ENCODE data around the gene C9orf72. TPM values are rescaled to one million over a fixed set of nuclear protein-coding genes. Genes with fewer than 3 reads are reported as not detected.

C9orf72 gene
- total RNA-seq, 1 donor: 6.5 TPM

- Histone ChIP-seq H3K4me2 (ENCODE audit: insufficient read depth, low read length) (no peak overlapping the region), H3K4me1 (ENCODE audit: insufficient read depth, low read length) (no peaks in the 10 kb centered on the region), H3K9me3 (ENCODE audit: low read depth, low read length) (no peaks in the 10 kb centered on the region), H2AFZ (ENCODE audit: low read length) (no peak overlapping the region), H3K27ac (ENCODE audit: low read depth, low read length) (no peak overlapping the region), H4K20me1 (ENCODE audit: insufficient read depth, low read length) (no peaks in the 10 kb centered on the region), H3K36me3 (ENCODE audit: insufficient read depth, low read length) (no peaks in the 10 kb centered on the region), H3K27me3 (ENCODE audit: insufficient read depth, low read length) (no peaks in the 10 kb centered on the region), H3K79me2 (ENCODE audit: insufficient read depth, low read length) (no peaks in the 10 kb centered on the region), H3K4me3 (ENCODE audit: insufficient read depth, low read length) (no peak overlapping the region)
- no peak for TF ChIP-seq CTCF (IDR thresholded peaks at IDR 0.05; ENCODE audit: extremely low read depth, low read depth, low read length)
- no peak for DNase-seq (ENCODE audit: insufficient read length, low spot score, missing footprints)
Observed at GRCh38 chr9:27565696-27566095, 7.6 kb downstream of the C9orf72 start.

GRCh38 chr9:27564670-27565069 is 8.6 kb downstream of the C9orf72 start:
- TF ChIP-seq CTCF (IDR thresholded peaks at IDR 0.05; ENCODE audit: extremely low read depth, low read depth, low read length): no peak
- Histone ChIP-seq H3K36me3 (ENCODE audit: insufficient read depth, low read length) (no peaks in the 10 kb centered on the region), H2AFZ (ENCODE audit: low read length) (no peak overlapping the region), H3K79me2 (ENCODE audit: insufficient read depth, low read length) (no peaks in the 10 kb centered on the region), H3K4me3 (ENCODE audit: insufficient read depth, low read length) (no peak overlapping the region), H3K4me1 (ENCODE audit: insufficient read depth, low read length) (no peaks in the 10 kb centered on the region), H4K20me1 (ENCODE audit: insufficient read depth, low read length) (no peaks in the 10 kb centered on the region), H3K9me3 (ENCODE audit: low read depth, low read length) (no peaks in the 10 kb centered on the region), H3K4me2 (ENCODE audit: insufficient read depth, low read length) (no peak overlapping the region), H3K27ac (ENCODE audit: low read depth, low read length) (no peak overlapping the region), H3K27me3 (ENCODE audit: insufficient read depth, low read length) (no peaks in the 10 kb centered on the region)
- no peak for DNase-seq (ENCODE audit: insufficient read length, low spot score, missing footprints)

- no peak overlapping the region for H3K4me2 ChIP-seq (ENCODE audit: insufficient read depth, low read length)
- H3K36me3 ChIP-seq (ENCODE audit: insufficient read depth, low read length): no peaks in the 10 kb centered on the region
- no peak overlapping the region for H3K27ac ChIP-seq (ENCODE audit: low read depth, low read length)
- no peak for DNase-seq (ENCODE audit: insufficient read length, low spot score, missing footprints)
- no peak overlapping the region for H3K4me3 ChIP-seq (ENCODE audit: insufficient read depth, low read length)
- no peaks in the 10 kb centered on the region for H3K79me2 ChIP-seq (ENCODE audit: insufficient read depth, low read length)
- H3K4me1 ChIP-seq (ENCODE audit: insufficient read depth, low read length): no peaks in the 10 kb centered on the region
- TF ChIP-seq CTCF (IDR thresholded peaks at IDR 0.05; ENCODE audit: extremely low read depth, low read depth, low read length): no peak
- no peak overlapping the region for H2AFZ ChIP-seq (ENCODE audit: low read length)
- H3K27me3 ChIP-seq (ENCODE audit: insufficient read depth, low read length): no peaks in the 10 kb centered on the region
- no peaks in the 10 kb centered on the region for H3K9me3 ChIP-seq (ENCODE audit: low read depth, low read length)
- H4K20me1 ChIP-seq (ENCODE audit: insufficient read depth, low read length): no peaks in the 10 kb centered on the region
Observed at GRCh38 chr9:27563738-27564430, 9.4 kb downstream of the C9orf72 start.

- H3K4me2 ChIP-seq (ENCODE audit: insufficient read depth, low read length): no peak overlapping the region
Observed at GRCh38 chr9:27561685-27562084, 11.6 kb downstream of the C9orf72 start.

More at GRCh38 chr9:27561685-27562084, 11.6 kb downstream of the C9orf72 start:
- Histone ChIP-seq H3K4me3 (ENCODE audit: insufficient read depth, low read length) (no peak overlapping the region), H4K20me1 (ENCODE audit: insufficient read depth, low read length) (no peaks in the 10 kb centered on the region), H3K36me3 (ENCODE audit: insufficient read depth, low read length) (no peaks in the 10 kb centered on the region), H3K27me3 (ENCODE audit: insufficient read depth, low read length) (no peaks in the 10 kb centered on the region), H3K27ac (ENCODE audit: low read depth, low read length) (no peak overlapping the region), H3K79me2 (ENCODE audit: insufficient read depth, low read length) (no peaks in the 10 kb centered on the region), H2AFZ (ENCODE audit: low read length) (no peak overlapping the region), H3K9me3 (ENCODE audit: low read depth, low read length) (no peaks in the 10 kb centered on the region), H3K4me1 (ENCODE audit: insufficient read depth, low read length) (no peaks in the 10 kb centered on the region)
- TF ChIP-seq CTCF (IDR thresholded peaks at IDR 0.05; ENCODE audit: extremely low read depth, low read depth, low read length): no peak
- DNase-seq (ENCODE audit: insufficient read length, low spot score, missing footprints): no peak
